A673 (cell line): ENCODE results near the gene DEAF1.

Source experiments
- EZH2 ChIP-seq: fragments of 200-600 bp; sonication (generic); IDR thresholded peaks from 2 replicates; pipeline ENCODE4 v1.6.1; 2017; ENCODE audit warnings: borderline replicate concordance, low read depth, mild to moderate bottlenecking, mixed read lengths, antibody characterized with exemption, low read length; ENCODE audit not compliant: poor library complexity, severe bottlenecking
- TF ChIP-seq, protein P1 (sequence below): fragments of 300-800, 200-600 bp; sonication (generic); conservative IDR thresholded peaks from 2 replicates; pipeline ENCODE4 v1.5.1; 2017; ENCODE audit warnings: low read depth, mild to moderate bottlenecking, antibody characterized with exemption, low read length, moderate library complexity, mixed read lengths

DNA sequence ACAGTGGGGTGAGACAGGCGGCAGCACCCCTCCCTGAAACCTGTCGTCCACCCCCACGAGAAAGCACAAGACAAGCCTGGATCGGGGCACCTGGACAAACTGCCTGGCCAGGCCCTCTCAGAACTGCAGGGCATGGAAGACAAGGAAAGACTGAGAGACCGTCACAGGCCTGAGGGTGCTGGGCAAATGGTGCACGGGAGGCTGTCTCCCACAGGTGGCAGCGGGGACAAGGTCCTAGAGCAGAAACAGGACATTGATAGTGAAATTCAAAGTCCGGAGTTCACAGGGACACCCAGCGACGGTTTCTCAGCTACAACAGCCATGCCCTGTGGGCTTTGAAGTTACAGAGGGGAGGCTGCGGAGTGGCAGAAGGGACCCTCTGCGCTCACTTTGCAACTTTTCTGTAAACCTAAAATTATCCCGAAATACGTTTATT, 37.3 kb downstream of the DEAF1 start:
- TF ChIP-seq, protein P1, sequence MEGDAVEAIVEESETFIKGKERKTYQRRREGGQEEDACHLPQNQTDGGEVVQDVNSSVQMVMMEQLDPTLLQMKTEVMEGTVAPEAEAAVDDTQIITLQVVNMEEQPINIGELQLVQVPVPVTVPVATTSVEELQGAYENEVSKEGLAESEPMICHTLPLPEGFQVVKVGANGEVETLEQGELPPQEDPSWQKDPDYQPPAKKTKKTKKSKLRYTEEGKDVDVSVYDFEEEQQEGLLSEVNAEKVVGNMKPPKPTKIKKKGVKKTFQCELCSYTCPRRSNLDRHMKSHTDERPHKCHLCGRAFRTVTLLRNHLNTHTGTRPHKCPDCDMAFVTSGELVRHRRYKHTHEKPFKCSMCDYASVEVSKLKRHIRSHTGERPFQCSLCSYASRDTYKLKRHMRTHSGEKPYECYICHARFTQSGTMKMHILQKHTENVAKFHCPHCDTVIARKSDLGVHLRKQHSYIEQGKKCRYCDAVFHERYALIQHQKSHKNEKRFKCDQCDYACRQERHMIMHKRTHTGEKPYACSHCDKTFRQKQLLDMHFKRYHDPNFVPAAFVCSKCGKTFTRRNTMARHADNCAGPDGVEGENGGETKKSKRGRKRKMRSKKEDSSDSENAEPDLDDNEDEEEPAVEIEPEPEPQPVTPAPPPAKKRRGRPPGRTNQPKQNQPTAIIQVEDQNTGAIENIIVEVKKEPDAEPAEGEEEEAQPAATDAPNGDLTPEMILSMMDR, result no peak
- no peak for TF ChIP-seq EZH2
